ENCODE measurements around the gene HNRNPU.

Gene HNRNPU

DNA sequence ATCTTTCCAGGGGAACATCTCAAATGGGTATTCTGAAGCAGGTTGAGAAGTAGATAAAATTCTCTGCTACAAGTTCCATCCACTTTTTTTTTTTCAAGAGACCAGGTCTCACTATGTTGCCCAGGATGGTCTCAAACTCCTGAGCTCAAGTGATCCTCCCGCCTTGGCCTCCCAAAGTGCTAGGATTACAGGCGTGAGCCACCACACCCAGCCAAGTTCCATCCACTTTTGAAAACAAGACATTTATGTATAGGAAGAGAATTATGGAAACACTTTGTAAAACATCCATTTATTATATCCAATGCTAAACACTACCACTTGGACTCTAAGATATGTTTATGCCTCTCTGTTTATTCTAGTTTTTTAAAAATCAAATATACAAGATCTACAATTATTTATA is 13.4 kb downstream of the HNRNPU start:
- no peak for DNase-seq (ENCODE audit: low read depth)
- no peak overlapping the region for H3K4me3 ChIP-seq (ENCODE audit: control insufficient read depth, low read depth, low read length)
- TF ChIP-seq CTCF (conservative IDR thresholded peaks at IDR 0.05; ENCODE audit: control insufficient read depth, insufficient read depth, low read depth, low read length), result no peak

DNA sequence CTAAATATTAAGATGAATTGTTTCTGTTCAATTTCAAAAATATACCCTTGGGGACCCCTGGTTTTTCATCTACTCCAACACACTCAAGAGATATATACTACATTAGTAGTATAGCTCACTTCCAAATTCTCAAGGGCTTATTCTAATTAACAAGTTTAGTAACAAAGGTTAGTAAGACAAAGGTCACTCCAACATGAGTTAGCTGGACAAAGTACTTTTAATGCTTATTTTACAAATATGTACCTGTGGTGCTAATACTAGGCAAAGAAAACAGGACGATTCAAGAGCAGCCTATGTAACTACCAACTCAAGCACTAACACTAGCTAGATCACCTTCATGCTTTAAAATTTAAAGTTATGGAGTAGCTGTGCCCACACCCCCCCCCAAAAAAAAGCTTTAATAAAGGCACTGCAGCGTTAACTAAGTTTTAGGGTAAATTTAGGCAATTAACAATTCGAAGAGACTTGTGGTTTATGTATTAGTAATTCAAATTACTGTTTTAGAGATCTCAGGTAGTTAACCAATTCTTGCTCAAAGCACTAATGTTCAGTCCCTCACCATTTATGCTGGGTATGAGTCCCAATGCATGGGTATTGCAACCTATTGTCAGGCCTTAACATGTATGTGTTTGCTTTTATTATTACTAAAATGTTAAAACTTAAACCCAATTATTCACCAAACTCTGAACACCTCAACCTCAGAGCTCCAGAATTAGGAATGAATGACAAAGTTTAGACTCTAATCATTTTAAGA is 14.1 kb downstream of the HNRNPU start:
- no peak overlapping the region for H3K4me3 ChIP-seq (ENCODE audit: control insufficient read depth, low read depth, low read length)
- no peak for DNase-seq (ENCODE audit: low read depth)
- no peak for TF ChIP-seq CTCF (conservative IDR thresholded peaks at IDR 0.05; ENCODE audit: control insufficient read depth, insufficient read depth, low read depth, low read length)

GRCh38 chr1:244849189-244849866 is 15.0 kb downstream of the HNRNPU start:
- TF ChIP-seq CTCF (conservative IDR thresholded peaks at IDR 0.05; ENCODE audit: control insufficient read depth, insufficient read depth, low read depth, low read length), result no peak
- DNase-seq (ENCODE audit: low read depth), result no peak
- H3K4me3 ChIP-seq (ENCODE audit: control insufficient read depth, low read depth, low read length), result no peak overlapping the region

- DNase-seq (ENCODE audit: low read depth), result no peak
- no peak overlapping the region for H3K4me3 ChIP-seq (ENCODE audit: control insufficient read depth, low read depth, low read length)
- TF ChIP-seq CTCF (conservative IDR thresholded peaks at IDR 0.05; ENCODE audit: control insufficient read depth, insufficient read depth, low read depth, low read length), result no peak
These were observed 17.7 kb downstream of the HNRNPU start for GRCh38 chr1:244846653-244847052.

DNA sequence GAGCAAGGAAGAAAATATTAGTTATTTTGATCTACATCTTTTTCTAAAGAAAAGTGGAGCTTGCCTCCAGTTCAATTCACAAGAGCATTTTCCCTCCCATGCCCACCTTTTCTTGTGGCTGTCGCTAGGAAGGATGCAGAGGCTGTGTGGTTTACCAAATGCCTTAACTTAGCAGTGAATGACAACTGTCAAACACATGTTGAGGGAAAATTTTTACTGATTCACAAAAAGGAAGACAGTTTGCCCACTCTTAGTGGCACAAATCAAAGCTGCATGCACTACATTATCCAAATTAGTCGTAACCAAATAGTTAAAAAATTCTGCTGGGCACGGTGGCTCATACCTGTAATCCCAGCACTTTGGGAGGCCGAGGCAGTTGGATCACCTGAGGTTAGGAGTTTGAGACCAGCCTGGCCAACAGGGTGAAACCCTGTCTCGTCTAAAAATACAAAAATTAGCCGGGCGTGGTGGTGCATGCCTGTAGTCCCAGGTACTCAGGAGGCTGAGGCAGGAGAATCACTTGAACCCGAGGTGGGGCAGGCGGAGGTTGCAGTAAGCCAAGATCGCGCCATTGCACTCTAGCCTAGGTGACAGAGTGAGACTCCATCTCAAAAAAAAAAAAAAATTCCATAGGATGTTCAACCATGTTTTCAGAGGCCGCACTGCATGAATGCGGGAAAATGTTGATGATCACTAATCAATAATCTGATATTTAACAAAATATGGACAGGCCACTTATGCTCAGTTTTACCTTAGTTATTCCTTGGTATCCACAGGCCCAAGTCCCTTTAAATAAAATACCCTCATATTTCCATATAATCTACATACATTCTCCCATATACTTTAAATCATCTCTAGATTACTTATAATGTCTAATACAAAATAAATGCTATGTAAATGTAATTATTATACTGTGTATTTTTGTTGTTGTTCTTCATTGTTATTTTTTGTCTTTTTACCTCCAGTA is 19.9 kb downstream of the HNRNPU start:
- no peak overlapping the region for H3K4me3 ChIP-seq (ENCODE audit: control insufficient read depth, low read depth, low read length)
- TF ChIP-seq CTCF (conservative IDR thresholded peaks at IDR 0.05; ENCODE audit: control insufficient read depth, insufficient read depth, low read depth, low read length), result no peak
- no peak for DNase-seq (ENCODE audit: low read depth)

- DNase-seq (ENCODE audit: low read depth), result no peak
- no peak overlapping the region for H3K4me3 ChIP-seq (ENCODE audit: control insufficient read depth, low read depth, low read length)
- no peak for TF ChIP-seq CTCF (conservative IDR thresholded peaks at IDR 0.05; ENCODE audit: control insufficient read depth, insufficient read depth, low read depth, low read length)
These were observed 21.0 kb downstream of the HNRNPU start for GRCh38 chr1:244843148-244843978.
